Naive thymus-derived CD8-positive, alpha-beta T cell (primary cell): ENCODE measurements around the gene NAP1L5. TPM values are rescaled to one million over a fixed set of nuclear protein-coding genes. Genes with fewer than 3 reads are reported as not detected.

Experiments used
- ATAC-seq, 2 donors: fragments of 150-1000 bp; cut with Tn5 transposase in 1 of 2; sonication (Bioruptor Pico), chemical (Tn5 transposase) in 1 of 2; 1 replicate in 1 of 2; 2 replicates in 1 of 2; pipeline ENCODE4 v1.10.0; 2021; ENCODE audit warnings: mild to moderate bottlenecking in 2 of 2, moderate library complexity in 2 of 2
- POLR2A ChIA-PET: fragments of 350-600 bp; sonication (Branson Sonifier 250); formaldehyde crosslinking; loops from one replicate; lab custom pipeline; 2021; ENCODE audit warnings: antibody characterized with exemption; lab: Charles Lee
- DNase-seq, 10 donors: peaks; one replicate each; pipeline versions ENCODE4 v3.0.0 to v3.0.0-alpha.2; 2020 to 2022
- H3K27ac Mint-ChIP-seq, 10 donors: one replicate each; pipeline ENCODE4 v1.8.0; 2020 to 2022; ENCODE audit warnings: mild to moderate bottlenecking in 10 of 10, mixed read lengths in 10 of 10, moderate library complexity in 4 of 10, inconsistent platforms in 1 of 10
- H3K27me3 Mint-ChIP-seq, 5 donors: one replicate each; pipeline ENCODE4 v1.8.0; 2021 to 2022; ENCODE audit warnings: mixed read lengths in 5 of 5
- H3K36me3 Mint-ChIP-seq, 3 donors: one replicate each; pipeline ENCODE4 v1.8.0; 2020 to 2022; ENCODE audit warnings: mixed read lengths in 3 of 3, mild to moderate bottlenecking in 2 of 3, inconsistent platforms in 1 of 3
- H3K4me1 Mint-ChIP-seq, 4 donors: one replicate each; pipeline ENCODE4 v1.8.0; 2021 to 2022; ENCODE audit warnings: mixed read lengths in 4 of 4
- H3K4me3 Mint-ChIP-seq, 10 donors: one replicate each; pipeline ENCODE4 v1.8.0; 2020 to 2022; ENCODE audit warnings: mild to moderate bottlenecking in 10 of 10, mixed read lengths in 10 of 10, moderate library complexity in 6 of 10, inconsistent platforms in 1 of 10
- H3K9me3 Mint-ChIP-seq, 9 donors: one replicate each; pipeline ENCODE4 v1.8.0; 2020 to 2022; ENCODE audit warnings: mixed read lengths in 9 of 9, mild to moderate bottlenecking in 3 of 9, inconsistent platforms in 1 of 9, moderate library complexity in 1 of 9
- polyA plus RNA-seq, 3 donors: library from polyadenylated mRNA; unstranded; fragments of 300-500 nt; fragmentation: Illumina TruSeq; gene quantifications; one replicate each; pipeline ENCODE4 v1.2.3, GENCODE V29; 2021
- total RNA-seq, 8 experiments: library from RNA in 2 of 8; stranded (reverse) in 2 of 8; gene quantifications; one replicate each; pipeline ENCODE4 v1.2.3 and lab custom pipeline; 2021 to 2026

NAP1L5 gene
- total and polyA plus RNA-seq, 5 experiments from 2014 or later, result 1.4 to 4.3 (median 2.2) TPM

DNA sequence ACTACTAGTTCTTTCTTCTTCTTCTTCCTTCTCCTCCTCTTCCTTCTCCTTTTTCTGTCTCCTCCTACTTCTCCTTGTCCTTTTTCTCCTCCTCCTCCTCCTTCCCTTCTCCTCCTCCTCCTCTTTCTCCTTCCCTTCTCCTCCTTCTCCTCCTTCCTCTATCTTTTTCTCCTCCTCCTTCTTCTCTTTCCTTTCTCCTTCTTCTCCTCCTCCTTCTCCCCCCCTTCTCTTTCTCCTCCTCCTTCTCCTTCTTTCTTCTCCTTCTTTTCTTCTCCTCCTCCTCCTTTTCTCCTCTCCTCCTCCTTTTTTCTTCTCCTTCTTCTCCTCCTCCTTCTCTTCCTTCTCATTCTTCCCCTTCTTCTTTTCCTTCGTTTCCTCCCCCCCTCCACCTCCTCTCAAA lies 21.8 kb upstream of the NAP1L5 start:
- Mint-ChIP-seq H3K27me3 (no peaks in the 10 kb centered on the region), H3K4me3 (no peak overlapping the region)
- no peak for ATAC-seq

DNA sequence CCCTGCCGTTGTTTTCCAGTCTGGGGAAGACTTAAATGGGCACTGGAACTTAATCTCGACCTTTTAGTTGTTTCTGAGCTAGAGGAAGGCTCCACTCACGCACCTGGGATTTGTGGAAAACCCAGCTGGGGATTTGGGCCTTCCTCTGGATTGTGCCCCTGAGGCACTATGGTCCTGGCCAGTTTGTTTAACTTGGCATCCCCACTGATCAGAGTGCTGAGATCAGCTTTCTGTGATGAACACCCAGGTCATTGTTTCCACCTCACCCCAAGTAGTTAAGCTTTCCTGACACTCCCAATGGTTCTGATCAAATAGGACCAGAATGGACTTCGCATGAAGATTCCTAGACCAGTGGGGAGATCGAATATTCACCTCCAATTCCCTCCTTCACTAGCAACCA lies 20.5 kb upstream of the NAP1L5 start:
- Mint-ChIP-seq H3K9me3 (peaks cover 12 to 41% (median 21%) of the 10 kb centered on the region in 9 donors), H3K4me3 (no peak overlapping the region), H3K27me3 (no peaks in the 10 kb centered on the region), H3K4me1 (peaks cover 0 to 4% (median 2%) of the 10 kb centered on the region in 4 donors), H3K36me3 (peaks cover 42 to 97% (median 65%) of the 10 kb centered on the region in 3 donors), H3K27ac (no peak overlapping the region)
- ATAC-seq (no peak), DNase-seq (no peak)
- POLR2A ChIA-PET, result no interaction called here

More for the DNA sequence above, 21.8 kb upstream of the NAP1L5 start:
- peaks cover 0 to 2% (median under 1%) of the 10 kb centered on the region in 4 donors for H3K4me1 Mint-ChIP-seq
- peaks cover 34 to 94% (median 55%) of the 10 kb centered on the region in 3 donors for H3K36me3 Mint-ChIP-seq
- POLR2A ChIA-PET, result interaction anchor here (1.0 kb wide), 1 partner anchor 17 kb away, joined by 3 read pairs; no protein-coding TSS in a partner anchor
- peak overlapping the region in 1 of 10 donors; percentile 25 for H3K27ac Mint-ChIP-seq
- no peak for DNase-seq
- peaks cover 10 to 40% (median 21%) of the 10 kb centered on the region in 9 donors for H3K9me3 Mint-ChIP-seq

DNA sequence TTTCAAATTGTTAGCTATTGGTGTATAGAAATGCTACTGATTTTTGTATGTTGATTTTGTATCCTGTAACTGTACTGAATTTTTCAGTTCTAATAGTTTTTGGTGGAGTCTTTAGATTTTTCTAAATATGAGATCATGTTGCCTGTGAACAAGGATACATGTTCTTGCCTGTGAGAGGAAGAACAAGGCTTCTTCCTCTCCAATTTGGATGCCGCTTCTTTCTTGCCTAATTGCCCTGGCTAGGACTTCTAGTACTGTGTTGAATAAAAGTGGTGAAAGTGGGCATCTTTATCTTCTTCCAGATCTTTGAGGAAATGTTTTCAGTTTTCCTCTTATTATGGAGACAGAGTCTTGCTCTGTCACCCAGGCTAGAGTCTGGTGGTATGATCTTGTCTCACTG lies 16.2 kb upstream of the NAP1L5 start:
- no peaks in the 10 kb centered on the region for H3K27me3 Mint-ChIP-seq
- H3K4me3 Mint-ChIP-seq, result no peak overlapping the region
- DNase-seq (no peak), ATAC-seq (no peak)
- peak overlapping the region in 6 of 10 donors; percentile 2 to 85 (median 36) for H3K27ac Mint-ChIP-seq
- H3K9me3 Mint-ChIP-seq, result peaks cover 14 to 41% (median 25%) of the 10 kb centered on the region in 9 donors
- POLR2A ChIA-PET, result no interaction called here
- peaks cover 0 to 6% (median 2%) of the 10 kb centered on the region in 4 donors for H3K4me1 Mint-ChIP-seq
- peaks cover 62 to 94% (median 88%) of the 10 kb centered on the region in 3 donors for H3K36me3 Mint-ChIP-seq

DNA sequence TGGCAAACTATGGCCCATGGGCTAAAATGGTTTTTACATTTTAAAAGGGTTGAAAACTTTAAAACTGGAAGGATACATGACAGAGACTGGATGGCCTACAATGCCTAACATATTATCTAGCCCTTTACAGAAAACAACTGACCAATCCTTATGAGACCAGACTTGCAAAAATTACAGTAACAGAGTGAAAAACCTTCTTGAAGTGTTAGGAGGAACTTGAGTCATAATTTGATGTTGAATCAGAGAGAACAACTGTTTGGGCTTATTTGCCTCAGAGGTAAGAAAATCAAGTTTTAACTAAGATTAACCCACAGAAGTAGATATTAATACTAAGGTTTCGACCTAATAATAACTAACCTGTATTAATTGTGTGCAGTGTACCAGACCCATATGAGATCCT lies 12.4 kb upstream of the NAP1L5 start:
- no peak overlapping the region for H3K4me3 Mint-ChIP-seq
- no peaks in the 10 kb centered on the region for H3K27me3 Mint-ChIP-seq
- peaks cover 0 to 10% (median 5%) of the 10 kb centered on the region in 9 donors for H3K9me3 Mint-ChIP-seq
- ATAC-seq (no peak), DNase-seq (no peak)
- POLR2A ChIA-PET, result no interaction called here
- peaks cover 38 to 92% (median 83%) of the 10 kb centered on the region in 3 donors for H3K36me3 Mint-ChIP-seq
- peaks cover 0 to 5% (median 2%) of the 10 kb centered on the region in 4 donors for H3K4me1 Mint-ChIP-seq
- H3K27ac Mint-ChIP-seq, result peak overlapping the region in 2 of 10 donors; percentile 16 to 40

DNA sequence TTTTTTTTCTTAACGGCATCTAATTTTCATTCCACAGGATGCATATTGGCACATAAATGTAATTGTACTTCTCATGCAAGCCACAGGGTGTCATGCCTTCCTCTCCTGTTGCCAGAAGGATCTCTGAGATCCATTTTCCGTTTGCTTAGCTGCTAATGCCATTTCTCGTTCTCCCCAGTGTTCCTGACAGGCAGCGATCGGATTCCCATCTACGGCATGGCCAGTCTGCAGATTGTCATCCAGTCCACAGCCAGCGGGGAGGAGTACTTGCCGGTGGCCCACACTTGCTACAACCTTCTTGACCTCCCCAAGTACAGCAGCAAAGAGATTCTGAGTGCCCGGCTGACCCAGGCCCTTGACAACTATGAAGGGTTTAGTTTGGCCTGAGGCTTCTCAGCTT lies 8.9 kb upstream of the NAP1L5 start:
- ATAC-seq (no peak), DNase-seq (no peak)
- no peak overlapping the region for H3K4me3 Mint-ChIP-seq
- peaks cover 19 to 93% (median 69%) of the 10 kb centered on the region in 3 donors for H3K36me3 Mint-ChIP-seq
- H3K4me1 Mint-ChIP-seq, result peaks cover 0 to 4% (median 0%) of the 10 kb centered on the region in 4 donors
- peak overlapping the region in 3 of 10 donors; percentile 41 to 45 (median 43) for H3K27ac Mint-ChIP-seq
- POLR2A ChIA-PET, result no interaction called here
- no peaks in the 10 kb centered on the region for H3K27me3 Mint-ChIP-seq
- peaks cover 0 to 5% (median 0%) of the 10 kb centered on the region in 9 donors for H3K9me3 Mint-ChIP-seq

DNA sequence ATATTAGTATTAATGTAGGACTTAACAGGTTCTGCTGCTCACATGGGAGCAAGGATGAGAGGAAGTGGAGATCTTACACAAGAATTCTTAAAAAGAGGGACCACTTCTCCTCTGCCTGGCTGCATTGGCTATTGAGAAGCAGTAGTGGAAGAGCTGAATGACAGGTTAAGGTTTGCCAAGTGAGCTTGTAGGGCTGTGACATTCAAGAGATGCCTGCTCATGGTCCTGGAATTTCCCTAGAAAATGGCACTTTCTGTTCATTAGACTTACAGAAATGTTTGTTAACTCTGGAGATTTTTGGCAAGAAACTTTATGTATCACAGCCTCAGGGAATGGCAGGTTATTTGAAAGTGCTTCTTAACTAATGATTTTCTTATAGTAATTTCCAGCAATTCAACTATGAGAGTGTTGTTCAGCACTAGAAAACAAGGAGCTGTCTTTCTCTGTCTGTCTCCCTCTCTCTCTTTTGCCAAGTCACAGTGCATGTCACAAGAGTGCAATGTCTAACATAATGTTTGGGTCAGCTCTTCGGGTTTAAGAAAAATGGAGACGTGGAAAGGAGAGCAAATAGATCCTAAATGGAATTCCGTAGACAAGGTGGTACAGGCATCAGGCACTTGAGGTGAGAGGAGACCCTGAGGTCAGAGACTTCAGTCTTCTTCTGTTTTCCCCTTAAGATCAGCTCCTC lies 8.3 kb upstream of the NAP1L5 start:
- peak overlapping the region in 2 of 10 donors; percentile 17 to 22 for H3K27ac Mint-ChIP-seq
- peaks cover 0 to 1% (median 0%) of the 10 kb centered on the region in 9 donors for H3K9me3 Mint-ChIP-seq
- peaks cover 0 to 4% (median 0%) of the 10 kb centered on the region in 4 donors for H3K4me1 Mint-ChIP-seq
- H3K4me3 Mint-ChIP-seq, result no peak overlapping the region
- peaks cover 17 to 94% (median 66%) of the 10 kb centered on the region in 3 donors for H3K36me3 Mint-ChIP-seq
- ATAC-seq (no peak), DNase-seq (no peak)
- POLR2A ChIA-PET, result no interaction called here
- no peaks in the 10 kb centered on the region for H3K27me3 Mint-ChIP-seq

DNA sequence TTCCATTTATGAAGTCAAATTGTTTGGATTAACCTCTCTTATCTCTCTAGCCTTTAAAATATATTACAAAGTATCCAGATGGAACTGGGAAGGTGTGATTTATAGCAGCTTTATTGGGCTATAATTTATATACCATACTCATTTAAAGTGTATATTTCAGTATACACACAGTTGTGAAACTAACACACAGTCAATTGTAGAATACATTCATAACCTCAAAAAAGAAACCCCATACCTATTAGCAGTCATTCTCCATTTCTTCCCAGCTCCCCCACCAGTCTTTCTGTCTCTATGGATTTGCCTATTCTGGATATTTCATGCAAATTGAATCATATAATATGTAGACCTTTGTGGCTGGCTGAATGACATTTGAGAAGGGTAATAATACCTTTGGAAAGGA lies 7.6 kb upstream of the NAP1L5 start:
- H3K27me3 Mint-ChIP-seq, result no peaks in the 10 kb centered on the region
- peaks cover 0 to 4% (median 0%) of the 10 kb centered on the region in 4 donors for H3K4me1 Mint-ChIP-seq
- no peaks in the 10 kb centered on the region for H3K9me3 Mint-ChIP-seq
- no peak overlapping the region for H3K4me3 Mint-ChIP-seq
- H3K36me3 Mint-ChIP-seq, result peaks cover 14 to 92% (median 60%) of the 10 kb centered on the region in 3 donors
- ATAC-seq, result no peak
- peak overlapping the region in 1 of 10 donors; percentile 20 for H3K27ac Mint-ChIP-seq
- DNase-seq, result no peak
- POLR2A ChIA-PET, result no interaction called here

DNA sequence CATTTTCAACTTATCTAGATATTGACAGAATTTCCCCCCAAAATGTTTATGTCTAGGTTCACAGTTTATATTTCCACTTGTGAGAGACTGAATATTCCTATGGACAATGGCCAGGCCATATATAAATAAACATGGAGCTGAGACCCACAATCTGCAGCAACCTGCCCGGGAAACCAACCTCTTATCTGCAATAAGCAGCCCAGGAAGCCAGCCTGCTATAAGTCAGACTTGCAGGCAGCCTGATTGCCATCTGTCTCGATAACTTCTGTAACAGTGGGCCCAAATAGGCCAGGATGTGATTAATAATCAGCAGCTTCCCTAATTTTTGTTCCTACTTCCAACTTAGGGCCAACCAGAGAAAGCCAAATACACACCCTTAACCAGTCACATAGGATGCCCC lies 5.2 kb upstream of the NAP1L5 start:
- peaks cover 0 to 76% (median 46%) of the 10 kb centered on the region in 3 donors for H3K36me3 Mint-ChIP-seq
- peaks cover 0 to 9% (median 0%) of the 10 kb centered on the region in 9 donors for H3K9me3 Mint-ChIP-seq
- H3K4me3 Mint-ChIP-seq, result no peak overlapping the region
- H3K4me1 Mint-ChIP-seq, result peaks cover 4 to 12% (median 7%) of the 10 kb centered on the region in 4 donors
- POLR2A ChIA-PET, result no interaction called here
- no peak for ATAC-seq
- H3K27me3 Mint-ChIP-seq, result no peaks in the 10 kb centered on the region
- H3K27ac Mint-ChIP-seq, result peak overlapping the region in 2 of 10 donors; percentile 3 to 68
- DNase-seq, result no peak

DNA sequence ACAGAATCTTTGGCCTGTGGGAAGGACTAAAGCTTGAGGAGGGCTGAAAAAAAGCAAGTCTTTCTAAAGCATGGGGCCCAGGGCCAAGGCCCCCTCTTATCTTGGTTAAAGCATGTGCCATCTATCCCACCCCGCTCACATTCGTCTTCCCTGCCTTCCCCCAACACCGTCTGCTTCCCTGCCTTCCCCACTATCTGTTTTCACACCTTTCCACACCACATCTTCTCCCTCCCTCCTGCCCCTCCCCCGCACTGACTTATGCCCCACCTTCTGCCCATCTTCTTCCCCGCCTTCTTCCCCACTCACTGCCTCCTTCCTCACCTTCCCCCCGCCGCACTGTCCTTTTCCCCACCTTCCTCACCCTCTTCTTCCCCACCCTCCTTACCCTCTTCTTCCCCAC lies 890 bp upstream of the NAP1L5 start:
- no peak for ATAC-seq
- Mint-ChIP-seq H3K4me1 (peaks cover 12 to 27% (median 16%) of the 10 kb centered on the region in 4 donors), H3K36me3 (peaks cover 0 to 60% (median 18%) of the 10 kb centered on the region in 3 donors), H3K27ac (peak overlapping the region in 7 of 10 donors; percentile 29 to 96 (median 95)), H3K4me3 (peak overlapping the region in 5 of 10 donors; percentile 84 to 94 (median 89)), H3K27me3 (no peaks in the 10 kb centered on the region), H3K9me3 (peaks cover 0 to 9% (median 0%) of the 10 kb centered on the region in 9 donors)
- POLR2A ChIA-PET, result no interaction called here
- no peak for DNase-seq

DNA sequence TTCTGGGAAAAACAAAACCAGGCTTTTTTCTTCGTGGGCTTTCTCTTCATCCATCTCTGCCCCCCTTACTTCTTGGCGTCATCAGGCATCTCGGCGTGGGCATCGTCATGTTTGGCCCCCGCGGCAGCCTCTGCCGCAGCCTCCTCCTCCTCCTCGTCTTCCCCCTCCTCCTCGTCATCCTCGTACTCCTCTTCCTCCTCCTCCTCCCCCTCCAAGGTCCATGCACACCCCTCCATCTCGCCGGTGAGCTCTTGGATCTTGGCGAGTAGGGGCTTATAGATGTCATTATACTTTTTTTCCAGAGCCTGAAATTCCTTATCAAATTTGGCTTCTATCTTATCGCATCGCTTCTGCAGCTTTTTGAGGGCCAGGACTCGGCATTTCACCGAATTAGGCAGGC lies 488 bp downstream of the NAP1L5 start:
- Mint-ChIP-seq H3K4me3 (peak overlapping the region; percentile 81 to 94 (median 89)), H3K9me3 (peaks cover 0 to 9% (median 0%) of the 10 kb centered on the region in 9 donors), H3K36me3 (peaks cover 0 to 54% (median 10%) of the 10 kb centered on the region in 3 donors), H3K27ac (peak overlapping the region; percentile 59 to 97 (median 94)), H3K27me3 (no peaks in the 10 kb centered on the region), H3K4me1 (peaks cover 10 to 27% (median 16%) of the 10 kb centered on the region in 4 donors)
- POLR2A ChIA-PET, result no interaction called here
- DNase-seq (peak in 7 of 10 donors; percentile 13 to 65 (median 24)), ATAC-seq (peak; percentile 15 to 17)

DNA sequence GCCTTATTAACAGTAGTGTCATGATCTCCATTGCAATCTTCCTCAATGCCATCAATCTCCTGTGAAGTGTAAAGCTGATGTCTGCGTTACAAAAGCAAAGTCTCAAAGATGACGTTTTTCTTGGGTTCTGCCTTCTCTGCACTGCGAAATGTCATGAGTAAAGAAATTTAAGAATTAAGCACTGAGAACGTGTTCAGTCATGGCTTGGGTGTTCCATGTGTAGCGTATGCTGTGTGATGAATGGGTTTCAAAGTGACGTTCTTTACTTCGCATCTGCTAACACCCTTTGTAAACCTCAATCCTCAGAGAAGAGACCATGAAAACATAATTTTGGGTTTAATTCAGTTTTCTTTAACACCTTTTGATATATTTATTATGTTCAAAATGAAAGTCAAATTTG lies 999 bp downstream of the NAP1L5 start:
- DNase-seq (peak in 2 of 10 donors; percentile 5 to 7), ATAC-seq (no peak)
- Mint-ChIP-seq H3K27ac (peak overlapping the region; percentile 59 to 97 (median 94)), H3K9me3 (peaks cover 0 to 9% (median 0%) of the 10 kb centered on the region in 9 donors), H3K4me1 (peaks cover 10 to 27% (median 16%) of the 10 kb centered on the region in 4 donors), H3K27me3 (no peaks in the 10 kb centered on the region), H3K36me3 (peaks cover 0 to 49% (median 8%) of the 10 kb centered on the region in 3 donors), H3K4me3 (peak overlapping the region; percentile 81 to 94 (median 89))
- POLR2A ChIA-PET, result no interaction called here

DNA sequence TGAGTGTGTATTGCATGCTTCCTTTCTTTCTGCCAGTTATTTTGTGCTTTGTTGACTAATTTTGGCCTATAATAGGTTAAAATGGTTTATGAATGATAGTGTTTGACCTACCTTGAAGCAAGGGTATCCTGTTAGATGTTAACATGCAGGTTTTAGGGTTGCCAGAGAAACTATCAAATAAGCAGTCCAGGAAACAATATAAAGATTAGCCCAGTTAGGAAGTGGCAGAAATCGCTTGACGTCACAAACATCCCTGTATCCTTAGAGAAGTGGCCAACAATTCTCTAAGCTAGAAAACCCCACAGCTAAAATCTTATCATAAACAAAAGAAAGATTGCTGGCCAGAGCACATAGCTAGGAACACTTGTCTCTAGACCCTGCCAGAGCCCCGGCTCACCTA lies 3.8 kb downstream of the NAP1L5 start:
- no peak for DNase-seq
- ATAC-seq, result no peak
- Mint-ChIP-seq H3K4me3 (no peak overlapping the region), H3K27ac (peak overlapping the region in 4 of 10 donors; percentile 8 to 79 (median 55)), H3K36me3 (peaks cover 0 to 64% (median 16%) of the 10 kb centered on the region in 3 donors), H3K4me1 (peaks cover 7 to 21% (median 15%) of the 10 kb centered on the region in 4 donors), H3K27me3 (no peaks in the 10 kb centered on the region), H3K9me3 (no peaks in the 10 kb centered on the region)
- POLR2A ChIA-PET, result no interaction called here

DNA sequence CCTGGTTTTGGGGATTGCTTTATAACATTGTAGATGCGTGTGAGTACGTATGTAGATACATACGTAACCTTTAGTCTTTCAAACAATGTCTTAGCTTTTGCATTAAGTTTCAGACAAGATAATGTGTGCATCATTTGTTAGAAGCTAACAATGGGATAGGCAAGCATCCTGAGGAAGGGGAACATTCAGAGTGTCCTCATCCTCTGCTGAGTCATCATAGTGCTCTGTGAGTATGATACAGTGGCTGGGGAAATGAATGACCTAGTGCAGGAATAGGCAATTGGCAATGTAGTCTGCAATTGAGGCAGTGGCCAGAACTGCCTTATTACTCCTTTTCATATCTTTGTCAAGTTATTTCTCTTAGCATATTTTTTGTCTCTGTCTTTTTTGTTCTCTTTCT lies 7.3 kb downstream of the NAP1L5 start:
- DNase-seq (no peak), ATAC-seq (no peak)
- peaks cover 4 to 77% (median 25%) of the 10 kb centered on the region in 3 donors for H3K36me3 Mint-ChIP-seq
- H3K27me3 Mint-ChIP-seq, result no peaks in the 10 kb centered on the region
- H3K4me3 Mint-ChIP-seq, result no peak overlapping the region
- H3K27ac Mint-ChIP-seq, result peak overlapping the region in 4 of 10 donors; percentile 3 to 80 (median 40)
- POLR2A ChIA-PET, result no interaction called here
- H3K4me1 Mint-ChIP-seq, result peaks cover 0 to 3% (median 0%) of the 10 kb centered on the region in 4 donors
- H3K9me3 Mint-ChIP-seq, result no peaks in the 10 kb centered on the region
